SK-N-SH (cell line): ENCODE measurements around the gene ZNF597. TPM values are rescaled to one million over a fixed set of nuclear protein-coding genes. Genes with fewer than 3 reads are reported as not detected.

Source experiments
- CTCF ChIA-PET: fragments of 300-600, 350-600 bp; formaldehyde crosslinking; extraction: SDS; loops from one replicate; lab custom pipeline; 2021; lab: Yijun Ruan, JAX
- POLR2A ChIA-PET: fragments of 350-600 bp; sonication (Branson Sonifier 250); formaldehyde crosslinking; extraction: SDS; loops from one replicate; lab custom pipeline; 2020; ENCODE audit warnings: antibody characterized with exemption, inconsistent platforms; lab: Yijun Ruan, JAX
- DNase-seq: peaks from one replicate; pipeline ENCODE4 v3.0.0; 2012
- H2AFZ ChIP-seq: fragments of 200-600 bp; sonication (generic); 2 replicates; pipeline ENCODE4 v1.8.1; 2016; ENCODE audit warnings: antibody characterized with exemption, mild to moderate bottlenecking, low read depth
- H3F3A ChIP-seq: fragments of 200-600 bp; sonication (generic); replicated peaks from 2 replicates; pipeline ENCODE3; 2016; ENCODE audit warnings: antibody characterized with exemption, mild to moderate bottlenecking; ENCODE audit not compliant: insufficient read depth
- H3K27ac ChIP-seq, 2 experiments: fragments of 200-500 bp in 1 of 2; fragments of 200-600 bp in 1 of 2; sonication (Bioruptor generic) in 1 of 2; sonication (generic), shearing (Covaris generic) in 1 of 2; 2 replicates each; pipeline versions ENCODE4 v1.5.1 to v1.6.1; 2014 to 2016; ENCODE audit warnings: low read depth in 2 of 2, inconsistent platforms in 1 of 2, low read length in 1 of 2, mild to moderate bottlenecking in 1 of 2, mixed read lengths in 1 of 2
- H3K27me3 ChIP-seq: fragments of 200-600 bp; sonication (generic), shearing (Covaris generic); 2 replicates; pipeline ENCODE4 v1.6.1; 2016; ENCODE audit warnings: mixed run types; ENCODE audit not compliant: insufficient read depth
- H3K36me3 ChIP-seq, 2 experiments: fragments of 200-500 bp in 1 of 2; fragments of 200-600 bp in 1 of 2; sonication (Bioruptor generic) in 1 of 2; sonication (generic) in 1 of 2; replicated peaks in 1 of 2; 2 replicates each; pipeline versions ENCODE3 to v1.5.1; 2014 to 2016; ENCODE audit warnings: low read length in 1 of 2, mild to moderate bottlenecking in 1 of 2; ENCODE audit not compliant: insufficient read depth in 2 of 2, control insufficient read depth in 1 of 2
- H3K4me1 ChIP-seq, 2 experiments: fragments of 200-500 bp in 1 of 2; fragments of 200-600 bp in 1 of 2; sonication (Bioruptor generic) in 1 of 2; sonication (generic), shearing (Covaris generic) in 1 of 2; 2 replicates each; pipeline versions ENCODE4 v1.5.1 to v1.6.1; 2014 to 2016; ENCODE audit warnings: low read depth in 1 of 2, low read length in 1 of 2, mixed run types in 1 of 2; ENCODE audit not compliant: insufficient read depth in 2 of 2, control insufficient read depth in 1 of 2
- H3K4me2 ChIP-seq: fragments of 200-600 bp; sonication (generic), shearing (Covaris generic); 2 replicates; pipeline ENCODE4 v1.6.1; 2017; ENCODE audit warnings: mixed run types
- H3K4me3 ChIP-seq, 2 experiments: fragments of 200-500 bp in 1 of 2; fragments of 200-600 bp in 1 of 2; sonication (Bioruptor generic) in 1 of 2; sonication (generic), shearing (Covaris generic) in 1 of 2; 2 replicates each; pipeline versions ENCODE4 v1.5.1 to v1.8.1; 2014 to 2016; ENCODE audit warnings: low read depth in 2 of 2, inconsistent platforms in 1 of 2, low read length in 1 of 2, mild to moderate bottlenecking in 1 of 2, mixed read lengths in 1 of 2, moderate library complexity in 1 of 2
- H3K79me2 ChIP-seq: fragments of 200-600 bp; sonication (generic); 2 replicates; pipeline ENCODE4 v1.8.1; 2017; ENCODE audit warnings: mild to moderate bottlenecking; ENCODE audit not compliant: insufficient read depth
- H3K9ac ChIP-seq: fragments of 200-600 bp; sonication (generic); 2 replicates; pipeline ENCODE4 v1.6.1; 2017; ENCODE audit warnings: mixed run types
- H3K9me2 ChIP-seq: fragments of 200-600 bp; sonication (generic); 2 replicates; pipeline ENCODE4 v1.6.1; 2017; ENCODE audit warnings: mixed run types
- H3K9me3 ChIP-seq: fragments of 200-600 bp; sonication (generic); 2 replicates; pipeline ENCODE4 v1.6.1; 2017; ENCODE audit warnings: mixed run types, mild to moderate bottlenecking, moderate library complexity
- H4K20me1 ChIP-seq: fragments of 200-600 bp; sonication (generic); 2 replicates; pipeline ENCODE4 v1.6.1; 2017; ENCODE audit warnings: mild to moderate bottlenecking, mixed run types; ENCODE audit not compliant: insufficient read depth
- CTCF ChIP-seq: fragments of 200-600 bp; sonication (generic); IDR thresholded peaks from 2 replicates; pipeline ENCODE4 v1.6.1; 2017; ENCODE audit warnings: antibody characterized with exemption, mild to moderate bottlenecking, moderate library complexity
- EP300 ChIP-seq, 2 experiments: IDR thresholded peaks; 2 replicates each; pipeline versions ENCODE4 v1.4.0 to v1.6.1; 2012; ENCODE audit warnings: borderline replicate concordance in 1 of 2, low read depth in 1 of 2, low read length in 1 of 2
- FOXJ3 ChIP-seq: sonication (generic); formaldehyde crosslinking; IDR thresholded peaks from 2 replicates; pipeline ENCODE4 v1.5.1; 2020; ENCODE audit warnings: mild to moderate bottlenecking, missing genetic modification reagents
- FOXM1 ChIP-seq: IDR thresholded peaks from 2 replicates; pipeline ENCODE4 v1.4.0; 2012; ENCODE audit warnings: low read depth, mild to moderate bottlenecking
- GABPA ChIP-seq: IDR thresholded peaks from 2 replicates; pipeline ENCODE4 v1.4.0; 2012; ENCODE audit warnings: low read depth, mild to moderate bottlenecking
- JUND ChIP-seq: IDR thresholded peaks from 2 replicates; pipeline ENCODE4 v1.4.0; 2012
- NFIC ChIP-seq: IDR thresholded peaks from 2 replicates; pipeline ENCODE4 v1.4.0; 2012; ENCODE audit warnings: borderline replicate concordance
- NRF1 ChIP-seq: IDR thresholded peaks from 2 replicates; pipeline ENCODE4 v1.6.1; 2012; ENCODE audit warnings: low read depth, mild to moderate bottlenecking, low read length
- PBX3 ChIP-seq: IDR thresholded peaks from 2 replicates; pipeline ENCODE4; 2012
- RFX5 ChIP-seq: IDR thresholded peaks from 2 replicates; pipeline ENCODE4 v1.6.1; 2012; ENCODE audit warnings: mild to moderate bottlenecking, improper control_type of control experiment, low read length
- TCF12 ChIP-seq: IDR thresholded peaks from 2 replicates; pipeline ENCODE4 v1.4.0; 2012
- USF1 ChIP-seq: IDR thresholded peaks from 2 replicates; pipeline ENCODE4 v1.4.0; 2012; ENCODE audit warnings: low read depth, borderline replicate concordance
- YY1 ChIP-seq: IDR thresholded peaks from 2 replicates; pipeline ENCODE4 v1.4.0; 2012; ENCODE audit warnings: low read depth, mild to moderate bottlenecking
- WGBS: methylation state at CpG from one replicate; pipeline ENCODE4 v1.1.6; 2017; ENCODE audit warnings: low lambda C conversion rate; 5-methylcytosine and 5-hydroxymethylcytosine counted together
- polyA plus RNA-seq, 3 experiments: library from polyadenylated mRNA; depleted of rRNA; stranded (reverse); fragments of >200 nt; gene quantifications; 2 replicates each; pipeline ENCODE4 v1.2.3, GENCODE V29; 2012
- TF ChIP-seq, protein P1 (sequence below): fragments of 150-350 bp; IDR thresholded peaks from 2 replicates; pipeline ENCODE4 v1.6.1; 2016; ENCODE audit warnings: mild to moderate bottlenecking, low read depth, low read length
- TF ChIP-seq, protein P2 (sequence below): fragments of 150-350 bp; IDR thresholded peaks from 2 replicates; pipeline ENCODE4 v1.6.1; 2017; ENCODE audit warnings: antibody characterized with exemption, low read length, low read depth, borderline replicate concordance
- TF ChIP-seq, protein P3 (sequence below): IDR thresholded peaks from 2 replicates; pipeline ENCODE4 v1.4.0; 2012; ENCODE audit warnings: low read depth

The ZNF597 gene
- polyA plus RNA-seq, 1 of the 3 experiments (the other 2 are of a cell fraction): 1.1 TPM

DNA sequence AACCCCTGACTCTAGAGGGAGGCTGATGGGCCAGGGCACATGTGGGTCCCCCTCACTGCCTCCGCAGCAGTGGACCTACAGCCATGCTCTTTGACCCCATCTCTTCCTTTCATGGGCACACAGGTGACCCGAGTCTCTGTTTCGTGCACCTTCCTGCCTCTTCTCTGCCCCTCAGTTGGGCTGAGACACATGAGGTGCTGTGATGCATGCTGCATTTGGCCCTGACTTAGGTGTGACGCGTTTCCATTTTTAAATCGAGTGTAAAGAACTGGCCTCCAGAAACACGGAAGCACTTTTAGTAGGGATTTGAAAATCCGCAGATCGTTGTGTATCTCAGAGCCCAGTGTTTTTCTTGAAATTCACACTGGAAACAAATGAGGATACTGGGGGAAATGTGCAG lies 27.4 kb upstream of the ZNF597 start:
- ChIA-PET CTCF (interaction anchor here (1.3 kb wide), 1 partner anchor 13 kb away, joined by 3 read pairs; no protein-coding TSS in a partner anchor), POLR2A (no interaction called here)
- Histone ChIP-seq H3K4me2 (no peak overlapping the region), H3K4me3 (no peak overlapping the region), H3K9ac (no peak overlapping the region), H3F3A (no peaks in the 10 kb centered on the region), H3K9me2 (no peaks in the 10 kb centered on the region), H2AFZ (no peak overlapping the region), H3K79me2 (peaks cover 100% of the 10 kb centered on the region), H3K27me3 (no peaks in the 10 kb centered on the region), H4K20me1 (peaks cover 98% of the 10 kb centered on the region), H3K36me3 (peaks cover 9 to 14% of the 10 kb centered on the region in 2 experiments), H3K9me3 (no peaks in the 10 kb centered on the region), H3K4me1 (no peaks in the 10 kb centered on the region; a peak in 1 of 4 replicates), H3K27ac (no peak overlapping the region)
- WGBS: 97% methylated on average over 9 of the region's 9 CpGs
- no peak for TF ChIP-seq TCF12
- TF ChIP-seq FOXM1: no peak
- no peak for TF ChIP-seq PBX3
- TF ChIP-seq, protein P1, sequence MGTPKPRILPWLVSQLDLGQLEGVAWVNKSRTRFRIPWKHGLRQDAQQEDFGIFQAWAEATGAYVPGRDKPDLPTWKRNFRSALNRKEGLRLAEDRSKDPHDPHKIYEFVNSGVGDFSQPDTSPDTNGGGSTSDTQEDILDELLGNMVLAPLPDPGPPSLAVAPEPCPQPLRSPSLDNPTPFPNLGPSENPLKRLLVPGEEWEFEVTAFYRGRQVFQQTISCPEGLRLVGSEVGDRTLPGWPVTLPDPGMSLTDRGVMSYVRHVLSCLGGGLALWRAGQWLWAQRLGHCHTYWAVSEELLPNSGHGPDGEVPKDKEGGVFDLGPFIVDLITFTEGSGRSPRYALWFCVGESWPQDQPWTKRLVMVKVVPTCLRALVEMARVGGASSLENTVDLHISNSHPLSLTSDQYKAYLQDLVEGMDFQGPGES: no peak
- no peak for TF ChIP-seq RFX5
- TF ChIP-seq USF1: no peak
- no peak for TF ChIP-seq NFIC
- no peak for TF ChIP-seq YY1
- no peak for TF ChIP-seq EP300 (IDR thresholded peaks at IDR 0.05; ENCODE audit: borderline replicate concordance in 1 of 2, low read depth in 1 of 2, low read length in 1 of 2)
- TF ChIP-seq FOXJ3 (CRISPR knock-in tag): no peak
- no peak for TF ChIP-seq CTCF
- TF ChIP-seq GABPA: no peak
- TF ChIP-seq, protein P2, sequence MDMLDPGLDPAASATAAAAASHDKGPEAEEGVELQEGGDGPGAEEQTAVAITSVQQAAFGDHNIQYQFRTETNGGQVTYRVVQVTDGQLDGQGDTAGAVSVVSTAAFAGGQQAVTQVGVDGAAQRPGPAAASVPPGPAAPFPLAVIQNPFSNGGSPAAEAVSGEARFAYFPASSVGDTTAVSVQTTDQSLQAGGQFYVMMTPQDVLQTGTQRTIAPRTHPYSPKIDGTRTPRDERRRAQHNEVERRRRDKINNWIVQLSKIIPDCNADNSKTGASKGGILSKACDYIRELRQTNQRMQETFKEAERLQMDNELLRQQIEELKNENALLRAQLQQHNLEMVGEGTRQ: no peak
- no peak for TF ChIP-seq NRF1
- no peak for TF ChIP-seq JUND
- TF ChIP-seq, protein P3, sequence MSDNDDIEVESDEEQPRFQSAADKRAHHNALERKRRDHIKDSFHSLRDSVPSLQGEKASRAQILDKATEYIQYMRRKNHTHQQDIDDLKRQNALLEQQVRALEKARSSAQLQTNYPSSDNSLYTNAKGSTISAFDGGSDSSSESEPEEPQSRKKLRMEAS: no peak
- no peak for DNase-seq
